Stromal cell of bone marrow (primary cell): ENCODE results near the gene ZPLD1.

Experiments
- DNase-seq: peaks from one replicate; pipeline ENCODE4 v3.0.0-alpha.2; 2012; ENCODE audit warnings: low read depth

ZPLD1 gene

GRCh38 chr3:102466001-102466400 lies 31.2 kb downstream of the ZPLD1 start:
- DNase-seq = no peak

GRCh38 chr3:102470066-102470465 lies 35.3 kb downstream of the ZPLD1 start:
- DNase-seq = no peak

- DNase-seq = no peak
Observed at GRCh38 chr3:102471001-102471400, 36.2 kb downstream of the ZPLD1 start.

- DNase-seq = no peak
Observed at GRCh38 chr3:102471491-102471890, 36.7 kb downstream of the ZPLD1 start.

- DNase-seq = no peak
Observed at GRCh38 chr3:102473648-102474047, 38.8 kb downstream of the ZPLD1 start.

GRCh38 chr3:102474207-102474606 lies 39.4 kb downstream of the ZPLD1 start:
- DNase-seq = no peak

- no peak for DNase-seq
Observed at GRCh38 chr3:102476198-102476597, 41.4 kb downstream of the ZPLD1 start.

GRCh38 chr3:102478160-102478559 lies 43.3 kb downstream of the ZPLD1 start:
- no peak for DNase-seq

GRCh38 chr3:102480139-102480538 lies 45.3 kb downstream of the ZPLD1 start:
- no peak for DNase-seq

- DNase-seq = no peak
Observed at GRCh38 chr3:102481050-102481449, 46.2 kb downstream of the ZPLD1 start.

- DNase-seq = no peak
Observed at GRCh38 chr3:102483556-102483955, 48.7 kb downstream of the ZPLD1 start.

GRCh38 chr3:102484363-102484762 lies 49.5 kb downstream of the ZPLD1 start:
- no peak for DNase-seq

GRCh38 chr3:102485701-102486100 lies 50.9 kb downstream of the ZPLD1 start:
- no peak for DNase-seq

GRCh38 chr3:102488331-102488730 lies 53.5 kb downstream of the ZPLD1 start:
- no peak for DNase-seq

GRCh38 chr3:102492300-102492699 lies 57.5 kb downstream of the ZPLD1 start:
- no peak for DNase-seq

GRCh38 chr3:102497571-102497970 lies 62.8 kb downstream of the ZPLD1 start:
- DNase-seq = no peak

- DNase-seq = no peak
Observed at GRCh38 chr3:102505542-102505941, 70.7 kb downstream of the ZPLD1 start.

- DNase-seq = no peak
Observed at GRCh38 chr3:102510663-102511062, 75.8 kb downstream of the ZPLD1 start.

- no peak for DNase-seq
Observed at GRCh38 chr3:102511168-102511567, 76.4 kb downstream of the ZPLD1 start.

- DNase-seq = no peak
Observed at GRCh38 chr3:102511639-102512038, 76.8 kb downstream of the ZPLD1 start.

GRCh38 chr3:102512734-102513504 lies 78.1 kb downstream of the ZPLD1 start:
- DNase-seq = no peak

- DNase-seq = no peak
Observed at GRCh38 chr3:102514241-102514640, 79.4 kb downstream of the ZPLD1 start.

GRCh38 chr3:102521246-102521645 lies 86.4 kb downstream of the ZPLD1 start:
- no peak for DNase-seq

- no peak for DNase-seq
Observed at GRCh38 chr3:102525624-102526023, 90.8 kb downstream of the ZPLD1 start.
